Left lobe of liver (tissue), 2 donors: Measurements from ENCODE around the gene UTP11. TPM values are rescaled to one million over a fixed set of nuclear protein-coding genes. Genes with fewer than 3 reads are reported as not detected.
"Not testable (repeated sequence)": the region's sequence is repeated elsewhere in the genome, so short reads cannot be mapped to it uniquely, and the experiment has no call there.

Experiments
- ATAC-seq: fragments of 200-7000 bp; cut with Tn5 transposase; one replicate; pipeline ENCODE4 v1.9.1; 2020; ENCODE audit warnings: mild to moderate bottlenecking, moderate library complexity
- DNase-seq: peaks from one replicate; pipeline ENCODE4 v3.0.0-alpha.2; 2020; ENCODE audit warnings: low spot score
- total RNA-seq: library from RNA; stranded (reverse); gene quantifications from one replicate; pipeline ENCODE4 v1.2.1, GENCODE V29; 2021
- donor health status: DM: no; HTN: no; CAD: no; lungs with moderate emphysema.
- donor health status: DM: no; HTN: yes; CAD: no.

UTP11 gene
- total RNA-seq = 8.2 TPM

GRCh38 chr1:38012363-38013226, at the start of gene UTP11:
Gene UTP11, plus strand, starts transcription at chr1:38012734. Its CDS starts 69 bp downstream, at chr1:38012803.
- peak; percentile 96 for DNase-seq
- ATAC-seq = peak; percentile 96

- not testable (repeated sequence) for DNase-seq, ATAC-seq
Observed at GRCh38 chr1:37964106-37964505, 48.4 kb upstream of the UTP11 start.

- DNase-seq = no peak
- no peak for ATAC-seq
Observed at GRCh38 chr1:37965301-37965700, 47.2 kb upstream of the UTP11 start.

GRCh38 chr1:37973684-37974083, 38.9 kb upstream of the UTP11 start:
- ATAC-seq, DNase-seq: not testable (repeated sequence)

GRCh38 chr1:37974567-37974966, 38.0 kb upstream of the UTP11 start:
- DNase-seq (no peak), ATAC-seq (no peak)

- not testable (repeated sequence) for DNase-seq
- ATAC-seq = peak; percentile 93
Observed at GRCh38 chr1:37975083-37975482, 37.5 kb upstream of the UTP11 start.

GRCh38 chr1:37978541-37978940, 34.0 kb upstream of the UTP11 start:
- ATAC-seq (peak; percentile 51), DNase-seq (no peak)

GRCh38 chr1:37983546-37983945, 29.0 kb upstream of the UTP11 start:
- DNase-seq = no peak
- no peak for ATAC-seq

GRCh38 chr1:37987679-37988078, 24.9 kb upstream of the UTP11 start:
- DNase-seq (no peak), ATAC-seq (no peak)

- DNase-seq (peak; percentile 66), ATAC-seq (peak; percentile 63)
Observed at GRCh38 chr1:37989361-37989930, 23.1 kb upstream of the UTP11 start.

GRCh38 chr1:37994886-37995566, 17.5 kb upstream of the UTP11 start:
- DNase-seq (no peak), ATAC-seq (no peak)

GRCh38 chr1:37995751-37996345, 16.7 kb upstream of the UTP11 start:
- DNase-seq = no peak
- ATAC-seq = peak; percentile 38

- no peak for DNase-seq
- ATAC-seq = no peak
Observed at GRCh38 chr1:37997256-37998088, 15.1 kb upstream of the UTP11 start.

GRCh38 chr1:37998089-37998808, 14.3 kb upstream of the UTP11 start:
- DNase-seq (no peak), ATAC-seq (no peak)

- DNase-seq = no peak
- ATAC-seq = no peak
Observed at GRCh38 chr1:37998913-37999429, 13.6 kb upstream of the UTP11 start.

- peak; percentile 52 for ATAC-seq
- no peak for DNase-seq
Observed at GRCh38 chr1:37999430-38000232, 12.9 kb upstream of the UTP11 start.

GRCh38 chr1:38000233-38000528, 12.4 kb upstream of the UTP11 start:
- ATAC-seq = no peak
- no peak for DNase-seq

- ATAC-seq = no peak
- no peak for DNase-seq
Observed at GRCh38 chr1:38000529-38001455, 11.7 kb upstream of the UTP11 start.
